HG03103 (cell line): ENCODE results near the gene SHC3.

Source experiments
- ATAC-seq: cut with Tn5 transposase; IDR thresholded peaks from one replicate; pipeline ENCODE4 v1.9.1; 2021; ENCODE audit warnings: low read depth; ENCODE audit not compliant: unreplicated experiment

The SHC3 gene

GRCh38 chr9:89186960-89187359, 8.3 kb upstream of the SHC3 start:
- no peak for ATAC-seq

DNA sequence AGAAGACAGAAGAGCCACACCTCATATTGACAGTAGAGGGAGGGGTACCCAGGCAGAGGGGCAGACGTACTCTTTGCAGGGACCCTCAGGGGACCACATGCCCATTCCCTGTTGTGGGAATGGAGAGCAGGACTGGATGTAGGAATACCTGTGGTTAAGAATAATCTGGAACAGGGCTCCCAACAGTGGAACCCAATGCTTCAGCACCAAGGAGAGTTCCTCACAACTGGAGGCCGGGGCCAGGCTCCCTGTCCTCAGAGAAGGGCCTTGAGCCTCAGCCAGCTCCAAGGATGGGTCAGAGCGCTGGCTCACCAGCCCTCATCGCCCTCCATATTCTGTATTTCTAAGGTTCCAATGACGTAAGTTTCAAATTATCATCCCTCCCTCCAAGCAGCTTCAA, 7.4 kb upstream of the SHC3 start:
- ATAC-seq: no peak

DNA sequence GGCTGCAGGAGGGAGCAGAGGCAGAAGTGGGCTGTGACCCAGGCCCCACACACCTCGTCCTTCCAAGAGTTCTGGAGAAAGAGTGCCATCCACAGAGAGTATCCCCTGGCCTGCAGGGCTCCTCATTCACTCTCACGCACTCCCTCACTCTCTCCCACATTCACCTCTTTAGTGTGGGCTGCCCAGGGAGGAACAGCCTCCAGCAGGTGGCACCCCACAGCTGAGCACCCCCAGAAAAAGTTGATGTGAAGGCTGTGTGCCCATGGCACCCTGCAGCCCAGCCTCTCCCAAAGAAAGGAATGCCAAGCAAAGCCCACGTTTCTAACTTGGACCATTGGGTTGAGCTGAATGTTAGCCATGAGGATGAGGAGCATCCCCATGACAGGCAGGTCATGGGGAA, 4.5 kb upstream of the SHC3 start:
- ATAC-seq: no peak

DNA sequence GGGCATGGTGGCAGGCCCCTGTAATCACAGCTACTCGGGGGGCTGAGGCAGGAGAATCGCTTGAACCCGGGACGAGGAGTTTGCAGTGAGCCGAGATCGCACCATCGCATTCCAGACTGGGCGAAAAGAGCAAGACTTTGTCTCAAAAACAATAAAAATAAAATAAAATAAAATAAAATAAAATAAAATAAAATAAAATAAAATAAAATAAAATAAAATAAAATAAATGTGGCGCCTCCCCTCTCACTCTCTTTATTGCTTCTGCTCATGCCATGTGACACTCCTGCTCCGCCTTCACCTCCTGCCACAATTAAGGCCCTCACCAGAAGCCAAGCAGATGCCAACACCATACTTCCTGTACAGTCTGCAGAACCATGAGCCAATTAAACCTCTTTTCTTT, 3.8 kb upstream of the SHC3 start:
- no peak for ATAC-seq

DNA sequence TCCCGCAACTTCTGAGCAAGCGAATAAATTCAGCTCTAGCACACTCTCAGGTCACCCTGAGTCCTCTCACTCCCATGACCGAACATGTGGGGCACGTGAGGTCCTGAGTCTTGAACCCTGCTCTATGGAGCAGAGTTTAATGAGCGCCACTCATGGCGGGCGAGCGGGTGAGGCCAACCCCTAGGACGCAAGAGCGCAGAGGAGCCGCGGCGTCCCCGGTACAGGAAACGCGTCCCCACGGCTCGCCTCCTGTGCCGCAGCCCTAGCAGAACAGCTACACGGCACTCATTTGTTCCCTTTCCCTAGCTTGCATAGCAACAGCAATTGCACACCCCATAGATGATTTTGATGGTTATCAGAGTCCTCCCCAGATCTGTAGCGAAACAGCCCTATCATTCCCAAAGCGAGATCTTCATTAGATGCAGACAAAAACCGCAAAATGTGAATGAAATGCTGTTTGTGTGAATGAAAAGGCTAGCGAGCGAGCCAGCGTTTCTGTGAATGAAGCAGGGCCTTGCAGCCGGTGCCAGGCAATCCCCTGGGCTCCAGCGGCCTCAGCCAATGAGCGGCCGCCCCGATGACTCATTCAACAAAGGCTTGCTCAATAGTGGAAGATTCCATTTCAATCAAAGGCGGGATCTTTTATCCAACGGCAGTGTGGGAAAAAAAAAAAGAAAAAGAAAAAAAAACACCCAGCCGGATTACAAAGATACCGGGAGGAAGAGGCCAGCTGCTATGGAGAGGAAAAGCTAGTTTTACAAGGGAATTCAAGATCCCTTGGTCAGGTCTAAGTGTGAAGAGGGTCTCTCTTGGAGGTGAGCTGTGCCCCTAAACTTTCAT, 1.5 kb upstream of the SHC3 start:
- no peak for ATAC-seq

DNA sequence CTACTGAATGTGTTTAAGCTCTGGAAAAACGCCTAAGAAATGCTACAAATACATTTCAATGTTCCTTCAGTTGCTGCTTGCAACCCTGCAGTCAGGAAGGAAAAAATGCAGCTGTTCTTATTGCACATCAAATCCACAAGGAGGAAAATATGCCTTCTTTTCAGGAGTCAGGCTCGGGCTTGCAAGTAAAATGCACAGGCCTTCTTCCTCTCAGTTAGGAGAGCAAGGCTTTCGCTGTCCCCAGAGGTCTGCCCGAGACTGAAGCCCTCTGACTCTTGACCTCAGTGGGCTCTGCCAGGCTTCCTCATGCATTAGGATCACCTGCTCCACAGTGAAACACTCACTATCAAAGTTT, 899 bp upstream of the SHC3 start:
- ATAC-seq: no peak

- ATAC-seq: no peak
Measured at GRCh38 chr9:89178830-89179539, 367 bp upstream of the SHC3 start.

- no peak for ATAC-seq
Measured at GRCh38 chr9:89177012-89177943, 1.3 kb downstream of the SHC3 start.

DNA sequence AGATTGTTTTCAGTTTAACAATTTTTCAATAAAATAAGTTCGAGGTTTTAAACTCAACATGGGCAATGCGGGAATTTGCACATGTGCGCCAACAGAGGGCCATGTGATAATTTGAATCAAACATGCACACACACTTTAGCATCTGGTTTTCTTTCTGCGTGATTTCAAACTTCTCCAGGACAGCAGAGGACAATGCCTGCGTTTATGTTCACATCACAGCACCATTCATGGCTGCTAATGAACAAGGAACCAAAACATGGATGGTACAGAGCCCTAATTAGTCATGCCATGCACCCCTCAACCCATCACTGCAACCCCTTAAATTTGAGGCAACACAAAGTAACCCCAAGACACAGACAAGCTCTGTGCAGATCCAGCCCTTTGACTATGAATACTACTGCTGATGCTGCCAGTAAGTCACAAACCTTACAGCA, 2.8 kb downstream of the SHC3 start:
- no peak for ATAC-seq

DNA sequence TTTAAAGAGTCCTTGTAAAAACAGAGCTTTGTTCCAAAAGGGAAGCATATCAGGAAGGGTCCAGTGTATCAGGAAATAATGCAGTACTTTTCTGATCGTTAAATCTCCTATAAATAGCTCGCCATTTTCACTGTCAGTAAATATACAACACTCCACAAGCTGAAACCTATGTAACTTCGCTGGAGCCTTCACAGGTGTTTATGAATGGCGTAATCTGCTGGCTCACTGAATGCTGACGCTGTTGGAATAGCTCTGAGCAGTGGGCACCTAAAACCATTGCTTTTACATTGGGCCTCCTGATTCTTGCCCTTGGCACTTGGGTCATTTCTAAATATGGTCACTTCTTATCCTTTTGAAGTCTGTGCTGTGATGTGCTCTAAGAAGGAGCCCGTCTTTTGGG, 4.3 kb downstream of the SHC3 start:
- ATAC-seq: no peak

DNA sequence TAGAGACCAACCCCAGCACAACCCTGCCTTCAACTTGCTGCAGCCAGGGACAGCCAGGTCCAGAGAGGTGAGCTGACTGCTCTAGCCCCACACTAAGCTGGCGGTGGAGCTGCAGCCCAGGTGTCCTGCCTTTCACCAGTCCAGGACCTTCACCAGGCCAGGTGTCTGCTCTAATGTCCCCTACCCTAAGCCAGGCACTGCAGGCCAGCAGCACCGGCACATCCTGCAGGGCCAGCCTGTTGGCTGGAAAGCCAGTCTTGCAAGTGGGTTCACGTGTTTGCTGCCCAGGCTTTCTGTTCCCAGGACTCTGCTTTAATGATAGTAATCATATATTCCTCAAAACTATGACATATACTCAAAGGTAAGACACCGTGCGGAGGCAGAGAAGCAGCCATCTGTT, 5.5 kb downstream of the SHC3 start:
- ATAC-seq: no peak

DNA sequence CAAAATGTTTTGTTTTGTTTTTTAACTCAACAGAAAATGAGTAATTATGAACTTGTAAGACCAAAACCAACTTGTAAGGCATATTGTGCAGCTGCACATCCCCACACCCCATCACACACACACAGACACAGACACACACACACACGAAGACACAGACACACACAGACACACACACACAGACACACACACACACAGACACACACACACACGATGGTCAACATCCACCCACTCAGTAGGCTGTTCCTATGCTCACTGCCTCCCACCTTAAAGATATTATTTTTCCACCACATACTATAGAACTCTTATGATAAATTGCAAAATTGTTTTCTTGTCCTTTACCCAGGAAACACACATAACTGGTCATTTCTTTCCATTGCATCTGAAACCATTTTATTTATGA, 6.2 kb downstream of the SHC3 start:
- no peak for ATAC-seq

GRCh38 chr9:89171693-89172092, 6.9 kb downstream of the SHC3 start:
- no peak for ATAC-seq

DNA sequence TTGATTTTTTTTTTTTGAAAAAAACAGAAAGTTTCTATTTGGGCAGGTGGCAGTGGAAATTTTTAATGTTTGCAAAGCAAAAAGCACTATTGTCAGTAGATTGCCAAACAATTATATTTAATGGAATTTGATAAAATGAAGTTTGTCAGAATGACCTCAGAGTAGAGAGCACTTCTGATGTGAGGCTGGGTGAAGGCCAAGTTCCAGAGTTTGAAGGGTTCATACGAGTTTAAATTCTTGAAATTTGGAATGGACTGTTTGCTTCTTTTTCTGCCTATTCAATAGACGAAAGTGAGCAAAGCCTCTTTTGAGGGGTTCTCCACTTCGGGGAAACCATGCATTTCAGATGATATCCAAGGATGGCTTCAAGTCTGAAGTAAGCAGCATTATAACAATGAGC, 7.4 kb downstream of the SHC3 start:
- ATAC-seq: no peak

GRCh38 chr9:89168901-89169813, 9.5 kb downstream of the SHC3 start:
- ATAC-seq: no peak

- ATAC-seq: no peak
Measured at GRCh38 chr9:89167788-89168187, 10.8 kb downstream of the SHC3 start.

- no peak for ATAC-seq
Measured at GRCh38 chr9:89166852-89167251, 11.8 kb downstream of the SHC3 start.

DNA sequence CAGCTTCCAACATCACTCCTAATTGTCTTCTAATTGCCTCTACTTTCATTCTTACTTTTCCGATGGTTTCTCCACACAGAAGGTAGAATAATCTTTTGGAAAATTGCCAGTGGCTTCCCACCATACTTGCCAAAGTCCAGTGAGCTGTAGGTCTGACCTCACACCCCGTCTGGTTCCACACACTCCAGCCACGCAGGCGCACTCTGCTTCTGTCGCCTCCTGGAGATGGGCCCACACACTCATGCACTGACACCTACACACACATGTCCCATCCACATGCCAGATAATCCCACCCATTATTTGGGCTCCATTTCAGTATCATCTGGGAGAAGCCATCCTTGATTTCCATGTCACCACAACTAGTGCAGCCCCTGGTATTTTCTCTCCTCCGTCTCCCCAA, 12.7 kb downstream of the SHC3 start:
- ATAC-seq: no peak

- no peak for ATAC-seq
Measured at GRCh38 chr9:89165341-89165740, 13.3 kb downstream of the SHC3 start.

GRCh38 chr9:89161221-89161620, 17.4 kb downstream of the SHC3 start:
- no peak for ATAC-seq
